B cell (primary cell): ENCODE results near the gene LRRC8D.
"Not testable (repeated sequence)": the region's sequence is repeated elsewhere in the genome, so short reads cannot be mapped to it uniquely, and the experiment has no call there.

Source experiments
- EZH2 ChIP-seq: IDR thresholded peaks from 2 replicates; pipeline ENCODE4 v1.6.1; 2012; ENCODE audit warnings: borderline replicate concordance, low read depth, mild to moderate bottlenecking, moderate library complexity, low read length; ENCODE audit not compliant: insufficient read depth, poor library complexity, severe bottlenecking
- TF ChIP-seq, protein P1 (sequence below): fragments of 200-600 bp; IDR thresholded peaks from one replicate; pipeline ENCODE4 v1.8.0; 2022; ENCODE audit warnings: antibody characterized with exemption, mild to moderate bottlenecking

DNA sequence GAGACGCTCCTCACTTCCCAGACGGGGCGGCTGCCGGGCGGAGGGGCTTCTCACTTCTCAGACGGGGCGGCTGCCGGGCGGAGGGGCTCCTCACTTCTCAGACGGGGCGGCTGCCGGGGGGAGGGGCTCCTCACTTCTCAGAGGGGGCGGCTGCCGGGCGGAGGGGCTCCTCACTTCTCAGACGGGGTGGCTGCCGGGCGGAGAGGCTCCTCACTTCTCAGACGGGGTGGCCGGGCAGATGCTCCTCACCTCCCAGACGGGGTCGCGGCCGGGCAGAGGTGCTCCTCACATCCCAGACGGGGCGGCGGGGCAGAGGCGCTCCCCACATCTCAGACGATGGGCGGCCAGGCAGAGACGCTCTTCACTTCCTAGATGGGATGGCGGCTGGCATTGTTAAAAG is 23.0 kb upstream of the LRRC8D start:
- TF ChIP-seq, protein P1, sequence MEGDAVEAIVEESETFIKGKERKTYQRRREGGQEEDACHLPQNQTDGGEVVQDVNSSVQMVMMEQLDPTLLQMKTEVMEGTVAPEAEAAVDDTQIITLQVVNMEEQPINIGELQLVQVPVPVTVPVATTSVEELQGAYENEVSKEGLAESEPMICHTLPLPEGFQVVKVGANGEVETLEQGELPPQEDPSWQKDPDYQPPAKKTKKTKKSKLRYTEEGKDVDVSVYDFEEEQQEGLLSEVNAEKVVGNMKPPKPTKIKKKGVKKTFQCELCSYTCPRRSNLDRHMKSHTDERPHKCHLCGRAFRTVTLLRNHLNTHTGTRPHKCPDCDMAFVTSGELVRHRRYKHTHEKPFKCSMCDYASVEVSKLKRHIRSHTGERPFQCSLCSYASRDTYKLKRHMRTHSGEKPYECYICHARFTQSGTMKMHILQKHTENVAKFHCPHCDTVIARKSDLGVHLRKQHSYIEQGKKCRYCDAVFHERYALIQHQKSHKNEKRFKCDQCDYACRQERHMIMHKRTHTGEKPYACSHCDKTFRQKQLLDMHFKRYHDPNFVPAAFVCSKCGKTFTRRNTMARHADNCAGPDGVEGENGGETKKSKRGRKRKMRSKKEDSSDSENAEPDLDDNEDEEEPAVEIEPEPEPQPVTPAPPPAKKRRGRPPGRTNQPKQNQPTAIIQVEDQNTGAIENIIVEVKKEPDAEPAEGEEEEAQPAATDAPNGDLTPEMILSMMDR = not testable (repeated sequence)
- TF ChIP-seq EZH2 = not testable (repeated sequence)
